ENCODE results near the gene PLCH2.

Gene PLCH2

DNA sequence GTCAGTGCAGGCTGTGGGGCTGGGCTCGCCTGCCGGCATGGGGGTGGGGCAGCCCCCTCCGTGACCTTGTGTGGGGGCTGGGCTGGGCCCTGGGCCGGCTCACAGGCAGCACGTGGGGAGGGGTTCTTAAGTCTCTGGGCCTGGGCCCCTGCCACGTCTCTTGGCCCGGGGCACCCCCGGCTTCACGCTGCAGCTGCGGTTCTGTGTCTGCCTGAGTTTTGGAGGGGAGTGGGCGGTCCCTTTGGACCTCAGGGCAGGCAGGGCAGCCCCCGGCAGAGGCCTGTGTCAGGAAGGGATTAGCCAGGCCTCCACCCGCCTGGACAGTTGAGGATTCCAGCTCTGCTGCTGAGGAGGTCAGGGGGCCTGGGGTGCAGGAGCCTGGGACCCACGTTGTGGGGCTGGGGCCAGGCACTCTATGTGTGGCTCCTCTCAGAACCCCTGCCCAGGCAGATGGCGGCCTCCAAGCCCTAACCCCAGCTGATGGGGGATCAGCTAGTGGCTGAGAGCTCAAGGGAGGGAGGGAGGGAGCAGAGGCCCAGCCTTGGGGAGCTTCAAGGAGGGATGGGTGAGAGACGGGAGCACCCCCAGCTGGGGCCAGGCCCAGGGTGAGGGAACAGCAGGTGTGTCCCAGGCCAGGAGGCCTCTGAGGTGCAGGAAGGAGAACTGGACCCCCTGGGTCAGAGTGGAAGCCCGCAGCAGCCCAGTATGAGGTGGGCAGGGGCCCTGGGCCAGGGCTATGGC lies 1.8 kb upstream of the PLCH2 start:
- no peaks in the 10 kb centered on the region for H3K27me3 Mint-ChIP-seq
- no peak overlapping the region for H3K27ac Mint-ChIP-seq
- H3K4me3 Mint-ChIP-seq: no peak overlapping the region
- no peaks in the 10 kb centered on the region for H3K9me3 Mint-ChIP-seq
- no peaks in the 10 kb centered on the region for H3K4me1 Mint-ChIP-seq (ENCODE audit: low read depth)
- no peaks in the 10 kb centered on the region for H3K36me3 Mint-ChIP-seq (ENCODE audit: low read depth)

DNA sequence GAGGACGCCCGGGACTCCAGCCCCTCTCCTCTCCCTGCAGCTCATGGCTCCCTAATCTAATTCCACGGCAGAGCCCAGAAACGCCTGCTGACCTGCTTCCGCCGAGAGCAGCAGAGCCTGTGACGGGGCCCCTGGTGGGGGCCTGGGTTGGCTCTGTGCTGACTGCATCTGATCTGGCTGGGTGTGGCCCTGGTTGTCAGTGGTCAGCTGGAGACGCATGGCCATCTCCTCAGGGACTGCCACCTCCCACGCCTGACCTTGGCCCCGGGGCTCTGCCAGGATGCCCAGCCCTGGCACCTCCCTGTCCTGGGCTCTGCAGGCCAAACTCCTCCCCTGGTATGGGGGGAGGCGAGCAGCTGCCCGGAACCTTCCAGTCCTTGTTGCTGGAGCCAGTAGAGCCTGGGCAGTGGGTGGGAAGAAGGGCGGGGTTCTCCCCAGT lies 1.1 kb upstream of the PLCH2 start:
- H3K4me1 Mint-ChIP-seq (ENCODE audit: low read depth): no peaks in the 10 kb centered on the region
- no peaks in the 10 kb centered on the region for H3K27me3 Mint-ChIP-seq
- no peaks in the 10 kb centered on the region for H3K9me3 Mint-ChIP-seq
- H3K4me3 Mint-ChIP-seq: no peak overlapping the region
- no peaks in the 10 kb centered on the region for H3K36me3 Mint-ChIP-seq (ENCODE audit: low read depth)
- no peak overlapping the region for H3K27ac Mint-ChIP-seq

- Mint-ChIP-seq H3K27me3 (no peaks in the 10 kb centered on the region), H3K9me3 (no peaks in the 10 kb centered on the region), H3K27ac (no peak overlapping the region), H3K4me1 (ENCODE audit: low read depth) (no peaks in the 10 kb centered on the region), H3K36me3 (ENCODE audit: low read depth) (no peaks in the 10 kb centered on the region), H3K4me3 (no peak overlapping the region)
Observed at GRCh38 chr1:2475571-2475970, 518 bp upstream of the PLCH2 start.

GRCh38 chr1:2477309-2477708 lies 1.2 kb downstream of the PLCH2 start:
- Mint-ChIP-seq H3K27me3 (no peaks in the 10 kb centered on the region), H3K27ac (no peak overlapping the region), H3K4me1 (ENCODE audit: low read depth) (no peaks in the 10 kb centered on the region), H3K9me3 (no peaks in the 10 kb centered on the region), H3K4me3 (no peak overlapping the region), H3K36me3 (ENCODE audit: low read depth) (no peaks in the 10 kb centered on the region)

DNA sequence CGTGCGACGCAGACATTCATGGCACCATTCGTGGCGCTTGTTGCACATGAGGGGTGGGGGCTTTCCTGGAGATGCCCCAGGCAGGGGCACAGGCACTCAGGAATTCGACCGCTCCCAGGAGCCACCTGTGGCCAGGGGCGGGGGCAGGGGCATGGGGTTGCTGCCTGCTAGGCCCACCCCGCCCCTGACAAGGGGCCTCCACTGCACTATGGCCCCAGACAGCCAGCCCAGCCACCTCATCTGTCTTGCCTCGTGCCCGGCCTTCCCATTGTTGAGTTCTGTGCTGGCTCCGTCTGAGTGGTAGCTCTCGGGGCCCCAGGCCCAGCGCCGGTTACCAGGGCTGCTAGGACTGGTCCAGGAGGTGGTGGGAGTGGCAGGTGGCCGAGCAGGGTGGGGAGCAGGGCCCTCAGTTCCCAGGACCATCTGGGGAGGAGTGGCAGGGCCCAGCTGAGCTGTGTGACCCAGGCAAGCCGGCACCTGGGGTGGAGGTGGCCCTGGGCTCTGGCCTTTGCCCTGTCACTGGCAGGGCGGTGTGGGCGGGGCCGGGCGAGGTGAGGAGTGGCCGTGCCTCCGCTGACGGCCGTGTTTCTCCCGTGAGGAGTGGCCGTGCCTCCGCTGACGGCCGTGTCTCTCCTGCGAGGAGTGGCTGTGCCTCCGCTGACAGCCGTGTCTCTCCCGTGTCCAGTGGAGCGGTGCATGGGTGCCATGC lies 1.9 kb downstream of the PLCH2 start:
- no peak overlapping the region for H3K4me3 Mint-ChIP-seq
- no peaks in the 10 kb centered on the region for H3K36me3 Mint-ChIP-seq (ENCODE audit: low read depth)
- H3K27me3 Mint-ChIP-seq: no peaks in the 10 kb centered on the region
- no peaks in the 10 kb centered on the region for H3K4me1 Mint-ChIP-seq (ENCODE audit: low read depth)
- H3K27ac Mint-ChIP-seq: no peak overlapping the region
- H3K9me3 Mint-ChIP-seq: no peaks in the 10 kb centered on the region

DNA sequence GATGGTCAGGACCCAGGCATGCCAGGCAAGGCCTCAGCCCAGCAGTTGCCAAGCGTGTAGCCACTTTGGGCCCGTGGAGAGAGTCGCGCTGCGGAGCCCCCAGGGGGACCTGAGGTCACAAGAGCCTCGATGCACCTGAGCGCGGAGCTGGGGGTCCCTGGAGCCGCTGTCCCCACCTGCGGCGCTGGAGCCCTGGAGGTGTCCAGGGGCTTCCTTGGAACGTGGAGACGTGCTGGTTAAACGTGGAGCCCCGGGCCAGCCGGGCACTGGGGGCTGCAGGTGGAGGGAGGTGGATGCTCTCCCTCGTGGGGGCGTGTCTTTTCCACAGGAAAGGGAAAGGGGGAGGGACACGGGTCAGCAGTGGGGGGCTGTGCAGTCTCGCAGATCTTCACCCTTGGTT lies 3.1 kb downstream of the PLCH2 start:
- H3K9me3 Mint-ChIP-seq: no peaks in the 10 kb centered on the region

DNA sequence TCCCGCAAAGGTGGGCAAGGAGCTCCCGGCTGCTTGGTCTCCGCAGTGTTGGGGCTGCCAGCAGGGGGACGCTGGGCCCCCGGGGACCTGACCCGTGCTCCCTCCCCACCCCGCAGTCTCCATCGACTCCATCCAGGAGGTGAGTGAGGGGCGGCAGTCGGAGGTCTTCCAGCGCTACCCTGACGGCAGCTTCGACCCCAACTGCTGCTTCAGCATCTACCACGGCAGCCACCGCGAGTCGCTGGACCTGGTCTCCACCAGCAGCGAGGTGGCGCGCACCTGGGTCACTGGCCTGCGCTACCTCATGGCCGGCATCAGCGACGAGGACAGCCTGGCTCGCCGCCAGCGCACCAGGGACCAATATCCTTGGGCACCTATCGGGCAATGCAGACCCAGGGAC lies 3.5 kb downstream of the PLCH2 start:
- Mint-ChIP-seq H3K4me1 (ENCODE audit: low read depth) (peaks cover 3% of the 10 kb centered on the region), H3K4me3 (no peak overlapping the region), H3K27me3 (no peaks in the 10 kb centered on the region), H3K27ac (no peak overlapping the region), H3K9me3 (no peaks in the 10 kb centered on the region), H3K36me3 (ENCODE audit: low read depth) (no peaks in the 10 kb centered on the region)

More for the DNA sequence above, 3.1 kb downstream of the PLCH2 start:
- Mint-ChIP-seq H3K27ac (no peak overlapping the region), H3K4me3 (no peak overlapping the region), H3K27me3 (no peaks in the 10 kb centered on the region), H3K36me3 (ENCODE audit: low read depth) (no peaks in the 10 kb centered on the region), H3K4me1 (ENCODE audit: low read depth) (peaks cover 3% of the 10 kb centered on the region)

DNA sequence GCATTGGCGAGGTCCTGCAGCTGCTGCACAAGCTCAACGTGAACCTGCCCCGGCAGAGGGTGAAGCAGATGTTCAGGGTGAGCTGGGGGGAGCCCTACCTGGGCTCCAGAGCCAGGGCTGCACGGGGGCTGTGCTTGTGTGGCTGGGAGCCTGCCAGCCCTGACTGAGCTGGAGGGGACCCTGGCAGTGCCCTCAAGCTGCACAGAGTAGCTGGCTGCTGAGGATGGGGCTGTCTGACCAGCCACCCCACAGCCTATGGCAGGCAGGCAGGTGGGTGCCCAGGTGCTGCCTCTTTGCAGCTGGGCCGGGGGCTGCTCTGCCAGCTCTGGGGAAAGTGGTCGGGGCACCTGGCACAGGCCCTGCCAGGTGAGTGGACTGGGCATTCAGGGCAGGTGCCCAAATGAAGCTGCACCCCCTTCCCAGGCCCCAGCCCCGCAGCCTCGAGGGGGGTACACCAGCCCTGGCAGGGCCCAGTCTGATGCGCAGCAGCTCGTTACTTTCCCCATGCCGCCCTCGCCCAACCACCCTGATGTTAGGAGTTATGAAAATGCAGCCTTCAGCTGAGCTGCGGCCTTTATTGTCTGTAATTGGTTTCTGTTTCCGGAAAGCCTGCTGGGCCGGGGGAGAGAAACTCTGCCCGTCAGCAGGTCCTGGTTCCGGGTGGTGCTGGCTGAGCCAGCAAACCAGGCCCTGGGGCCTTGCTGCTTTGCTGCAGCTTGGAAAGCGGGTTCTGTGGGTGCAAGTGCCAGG lies 4.3 kb downstream of the PLCH2 start:
- Mint-ChIP-seq H3K4me1 (ENCODE audit: low read depth) (peaks cover 3% of the 10 kb centered on the region), H3K27ac (no peak overlapping the region), H3K9me3 (no peaks in the 10 kb centered on the region)

GRCh38 chr1:2480986-2481364 lies 4.9 kb downstream of the PLCH2 start:
- Mint-ChIP-seq H3K4me1 (ENCODE audit: low read depth) (peaks cover 3% of the 10 kb centered on the region), H3K36me3 (ENCODE audit: low read depth) (no peaks in the 10 kb centered on the region), H3K4me3 (no peak overlapping the region), H3K9me3 (no peaks in the 10 kb centered on the region), H3K27ac (no peak overlapping the region), H3K27me3 (no peaks in the 10 kb centered on the region)

More for the DNA sequence above, 4.3 kb downstream of the PLCH2 start:
- Mint-ChIP-seq H3K36me3 (ENCODE audit: low read depth) (no peaks in the 10 kb centered on the region), H3K27me3 (no peaks in the 10 kb centered on the region), H3K4me3 (no peak overlapping the region)

DNA sequence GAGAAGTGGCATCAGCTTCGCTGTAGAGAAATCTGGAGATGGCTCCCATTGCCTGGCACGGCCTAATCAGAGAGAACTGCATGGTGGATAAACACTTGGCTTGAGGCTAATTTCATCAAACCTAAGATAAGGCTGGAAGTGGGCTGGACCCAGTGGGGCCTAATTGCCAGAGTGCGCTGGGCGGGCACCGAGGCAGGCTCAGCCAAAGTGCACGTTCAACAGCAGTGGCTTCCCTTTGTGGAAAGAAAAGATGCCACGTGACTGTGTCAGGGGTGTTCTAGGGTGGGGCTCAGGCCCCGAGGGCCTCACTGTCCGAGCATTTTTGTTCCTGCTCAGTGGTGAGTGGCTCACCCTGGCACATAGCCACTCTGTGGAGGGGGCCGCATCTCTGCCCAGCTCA lies 5.8 kb downstream of the PLCH2 start:
- Mint-ChIP-seq H3K36me3 (ENCODE audit: low read depth) (no peaks in the 10 kb centered on the region), H3K9me3 (no peaks in the 10 kb centered on the region), H3K4me1 (ENCODE audit: low read depth) (peaks cover 3% of the 10 kb centered on the region), H3K4me3 (no peak overlapping the region), H3K27me3 (no peaks in the 10 kb centered on the region), H3K27ac (no peak overlapping the region)

DNA sequence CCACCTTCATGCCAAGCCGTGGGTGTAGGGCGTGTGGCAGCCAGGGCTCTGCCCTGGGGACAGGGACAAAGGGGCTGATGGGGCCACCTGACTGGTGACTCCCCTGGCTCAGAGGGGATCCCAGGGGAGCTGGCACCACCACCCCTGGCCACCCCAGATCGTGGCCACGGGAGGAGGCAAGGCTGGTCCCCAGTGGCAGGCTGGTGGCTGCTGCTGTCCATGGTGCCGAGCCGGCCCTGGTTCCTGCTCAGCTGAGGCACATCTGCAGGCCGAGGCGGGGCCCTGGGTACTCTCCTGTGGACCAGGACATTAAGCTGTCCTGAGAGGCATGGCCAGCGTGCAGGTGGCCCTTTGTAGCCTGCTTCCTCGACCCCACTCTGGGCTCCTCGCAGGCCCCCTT lies 6.5 kb downstream of the PLCH2 start:
- Mint-ChIP-seq H3K9me3 (no peaks in the 10 kb centered on the region), H3K4me1 (ENCODE audit: low read depth) (peaks cover 3% of the 10 kb centered on the region), H3K27ac (no peak overlapping the region), H3K4me3 (no peak overlapping the region), H3K27me3 (no peaks in the 10 kb centered on the region), H3K36me3 (ENCODE audit: low read depth) (no peaks in the 10 kb centered on the region)

DNA sequence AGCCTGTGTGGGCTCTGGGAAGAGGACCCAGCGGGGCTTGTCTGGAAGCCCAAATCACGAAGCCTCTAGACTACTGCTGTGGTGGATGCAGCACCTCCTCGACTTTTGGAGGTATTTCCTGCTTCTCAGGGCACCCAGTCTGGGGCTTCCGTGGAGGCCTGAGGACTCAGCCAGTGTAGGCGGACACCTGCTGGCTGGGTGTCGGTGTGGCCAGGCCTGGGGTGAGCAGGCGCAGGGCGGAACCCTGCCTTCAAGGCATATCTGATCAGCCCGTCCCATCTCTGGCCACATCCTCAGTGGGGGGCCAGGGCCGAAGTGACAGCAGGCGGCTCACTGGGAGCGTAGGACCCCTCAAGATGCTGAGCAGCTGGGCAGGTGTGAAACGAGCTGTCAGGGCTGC lies 6.9 kb downstream of the PLCH2 start:
- H3K4me1 Mint-ChIP-seq (ENCODE audit: low read depth): peaks cover 3% of the 10 kb centered on the region
- no peaks in the 10 kb centered on the region for H3K36me3 Mint-ChIP-seq (ENCODE audit: low read depth)
- peaks cover 3% of the 10 kb centered on the region for H3K9me3 Mint-ChIP-seq
- H3K4me3 Mint-ChIP-seq: no peak overlapping the region
- no peak overlapping the region for H3K27ac Mint-ChIP-seq
- H3K27me3 Mint-ChIP-seq: no peaks in the 10 kb centered on the region

DNA sequence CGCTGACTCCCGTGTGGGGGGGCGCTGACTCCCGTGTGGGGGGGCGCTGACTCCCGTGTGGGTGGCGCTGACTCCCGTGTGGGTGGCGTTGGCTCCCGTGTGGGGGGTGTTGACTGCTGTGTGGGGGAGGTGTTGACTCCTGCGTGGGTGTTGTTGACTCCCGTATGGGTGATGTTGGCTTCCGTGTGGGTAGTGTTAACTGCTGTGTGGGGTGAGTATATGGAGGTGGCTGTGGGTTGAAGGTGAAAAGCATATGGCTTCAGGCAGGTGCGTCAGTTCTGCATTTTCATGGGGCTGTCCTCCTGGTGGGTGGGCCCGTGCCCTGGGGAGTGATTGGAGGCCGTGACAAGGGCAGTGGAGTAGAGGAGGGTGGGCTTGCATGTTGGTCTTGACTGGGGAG lies 7.9 kb downstream of the PLCH2 start:
- Mint-ChIP-seq H3K9me3 (peaks cover 12% of the 10 kb centered on the region), H3K4me3 (no peak overlapping the region), H3K36me3 (ENCODE audit: low read depth) (no peaks in the 10 kb centered on the region), H3K27ac (no peak overlapping the region), H3K4me1 (ENCODE audit: low read depth) (peaks cover 3% of the 10 kb centered on the region), H3K27me3 (no peaks in the 10 kb centered on the region)

DNA sequence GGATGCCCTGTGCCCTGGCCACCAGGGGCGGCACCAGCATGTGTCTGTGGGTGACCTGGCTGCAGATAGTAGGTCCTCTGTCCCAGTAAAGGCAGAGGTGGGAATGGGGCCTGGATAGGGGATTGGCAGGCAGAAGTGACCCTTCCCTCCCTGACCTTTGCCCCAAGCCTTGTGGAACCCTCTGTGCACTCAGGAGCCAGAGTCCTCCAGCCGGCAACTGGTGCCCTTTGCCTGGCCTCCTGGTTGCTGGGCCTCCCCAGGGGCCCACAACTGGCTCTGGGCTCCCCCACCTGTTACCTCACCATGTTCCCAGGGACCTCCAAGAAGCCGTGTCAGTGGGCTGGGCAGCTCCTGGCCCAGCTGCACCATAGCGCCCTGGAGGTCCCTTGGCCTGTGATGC lies 10.0 kb downstream of the PLCH2 start:
- peaks cover 3% of the 10 kb centered on the region for H3K4me1 Mint-ChIP-seq (ENCODE audit: low read depth)
- H3K27me3 Mint-ChIP-seq: no peaks in the 10 kb centered on the region
- no peaks in the 10 kb centered on the region for H3K36me3 Mint-ChIP-seq (ENCODE audit: low read depth)
- H3K27ac Mint-ChIP-seq: no peak overlapping the region
- peaks cover 14% of the 10 kb centered on the region for H3K9me3 Mint-ChIP-seq
- H3K4me3 Mint-ChIP-seq: no peak overlapping the region

DNA sequence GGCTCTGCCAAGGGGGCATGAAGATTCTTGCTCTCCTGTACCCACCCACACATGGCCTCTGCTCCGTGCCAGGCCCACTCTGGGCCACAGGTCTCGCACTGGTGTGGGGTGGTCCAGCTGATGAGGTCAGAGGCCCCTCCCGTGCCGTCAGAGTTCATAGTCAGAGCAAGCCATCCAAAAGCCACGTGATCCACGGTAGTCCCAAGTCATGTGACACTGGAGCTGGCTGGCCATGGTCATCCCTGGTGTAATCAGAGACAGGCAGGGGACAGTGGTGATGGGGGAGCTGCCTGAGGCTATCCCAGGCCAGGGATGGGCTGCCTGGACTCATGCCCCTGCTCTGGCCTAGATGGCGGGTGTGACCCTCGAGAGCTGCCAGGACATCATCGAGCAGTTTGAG lies 10.5 kb downstream of the PLCH2 start:
- H3K36me3 Mint-ChIP-seq (ENCODE audit: low read depth): no peaks in the 10 kb centered on the region
- H3K4me1 Mint-ChIP-seq (ENCODE audit: low read depth): peaks cover 3% of the 10 kb centered on the region
- peaks cover 14% of the 10 kb centered on the region for H3K9me3 Mint-ChIP-seq

More for the DNA sequence above, 10.5 kb downstream of the PLCH2 start:
- no peak overlapping the region for H3K4me3 Mint-ChIP-seq
- H3K27me3 Mint-ChIP-seq: no peaks in the 10 kb centered on the region
- H3K27ac Mint-ChIP-seq: no peak overlapping the region

Measured in stimulated activated naive CD8-positive, alpha-beta T cell treated with anti-CD3 and anti-CD28 coated beads, Interleukin-15, Interleukin-2, amounts not matched to agents 100 ng/mL and 50 ng/mL, for 24 hours (primary cell).